ENCODE measurements around the gene SLC35E2B.

SLC35E2B gene

GRCh38 chr1:1630965-1631781, 61.4 kb downstream of the SLC35E2B start:
- Histone ChIP-seq H3K4me2 (ENCODE audit: low read length) (peak overlapping the region; percentile 58), H2AFZ (ENCODE audit: low read length) (no peak overlapping the region), H3K27ac (ENCODE audit: low read depth, low read length, poor library complexity, severe bottlenecking) (no peak overlapping the region), H3K36me3 (ENCODE audit: insufficient read depth, low read length) (no peaks in the 10 kb centered on the region), H3K4me3 (ENCODE audit: low read depth, low read length, poor library complexity, severe bottlenecking) (peak overlapping the region; percentile 64), H3K4me1 (ENCODE audit: insufficient read depth, low read length, severe bottlenecking) (peaks cover 29% of the 10 kb centered on the region), H3K9me3 (ENCODE audit: low read length) (no peaks in the 10 kb centered on the region), H3K9me2 (ENCODE audit: low read depth, low read length) (no peaks in the 10 kb centered on the region), H3K27me3 (ENCODE audit: insufficient read depth, low read length) (no peaks in the 10 kb centered on the region), H3F3A (ENCODE audit: insufficient read depth, low read length) (no peaks in the 10 kb centered on the region), H4K20me1 (ENCODE audit: insufficient read depth, low read length) (no peaks in the 10 kb centered on the region), H3K79me2 (ENCODE audit: insufficient read depth, low read length) (no peaks in the 10 kb centered on the region), H3K9ac (ENCODE audit: low read length) (no peak overlapping the region)
- TF ChIP-seq, protein P1, sequence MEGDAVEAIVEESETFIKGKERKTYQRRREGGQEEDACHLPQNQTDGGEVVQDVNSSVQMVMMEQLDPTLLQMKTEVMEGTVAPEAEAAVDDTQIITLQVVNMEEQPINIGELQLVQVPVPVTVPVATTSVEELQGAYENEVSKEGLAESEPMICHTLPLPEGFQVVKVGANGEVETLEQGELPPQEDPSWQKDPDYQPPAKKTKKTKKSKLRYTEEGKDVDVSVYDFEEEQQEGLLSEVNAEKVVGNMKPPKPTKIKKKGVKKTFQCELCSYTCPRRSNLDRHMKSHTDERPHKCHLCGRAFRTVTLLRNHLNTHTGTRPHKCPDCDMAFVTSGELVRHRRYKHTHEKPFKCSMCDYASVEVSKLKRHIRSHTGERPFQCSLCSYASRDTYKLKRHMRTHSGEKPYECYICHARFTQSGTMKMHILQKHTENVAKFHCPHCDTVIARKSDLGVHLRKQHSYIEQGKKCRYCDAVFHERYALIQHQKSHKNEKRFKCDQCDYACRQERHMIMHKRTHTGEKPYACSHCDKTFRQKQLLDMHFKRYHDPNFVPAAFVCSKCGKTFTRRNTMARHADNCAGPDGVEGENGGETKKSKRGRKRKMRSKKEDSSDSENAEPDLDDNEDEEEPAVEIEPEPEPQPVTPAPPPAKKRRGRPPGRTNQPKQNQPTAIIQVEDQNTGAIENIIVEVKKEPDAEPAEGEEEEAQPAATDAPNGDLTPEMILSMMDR (IDR thresholded peaks at IDR 0.05; ENCODE audit: low read length): no peak
- TF ChIP-seq EZH2 (IDR thresholded peaks at IDR 0.05; ENCODE audit: borderline replicate concordance, low read length): no peak

- H3K9ac ChIP-seq (ENCODE audit: low read length): peak overlapping the region; percentile 37
- no peaks in the 10 kb centered on the region for H3K79me2 ChIP-seq (ENCODE audit: insufficient read depth, low read length)
- H2AFZ ChIP-seq (ENCODE audit: low read length): no peak overlapping the region
- H3K27me3 ChIP-seq (ENCODE audit: insufficient read depth, low read length): no peaks in the 10 kb centered on the region
- no peaks in the 10 kb centered on the region for H3K9me3 ChIP-seq (ENCODE audit: low read length)
- no peak overlapping the region for H3K27ac ChIP-seq (ENCODE audit: low read depth, low read length, poor library complexity, severe bottlenecking)
- no peaks in the 10 kb centered on the region for H3K36me3 ChIP-seq (ENCODE audit: insufficient read depth, low read length)
- peak overlapping the region; percentile 64 for H3K4me3 ChIP-seq (ENCODE audit: low read depth, low read length, poor library complexity, severe bottlenecking)
- H3K4me2 ChIP-seq (ENCODE audit: low read length): peak overlapping the region; percentile 58
- H3F3A ChIP-seq (ENCODE audit: insufficient read depth, low read length): no peaks in the 10 kb centered on the region
- no peaks in the 10 kb centered on the region for H3K9me2 ChIP-seq (ENCODE audit: low read depth, low read length)
- no peaks in the 10 kb centered on the region for H4K20me1 ChIP-seq (ENCODE audit: insufficient read depth, low read length)
- H3K4me1 ChIP-seq (ENCODE audit: insufficient read depth, low read length, severe bottlenecking): peaks cover 29% of the 10 kb centered on the region
- TF ChIP-seq, protein P1 (IDR thresholded peaks at IDR 0.05; ENCODE audit: low read length): no peak
- TF ChIP-seq EZH2 (IDR thresholded peaks at IDR 0.05; ENCODE audit: borderline replicate concordance, low read length): no peak
Observed at GRCh38 chr1:1630191-1630964, 62.2 kb downstream of the SLC35E2B start.

GRCh38 chr1:1629430-1630190, 63.0 kb downstream of the SLC35E2B start:
- peak overlapping the region; percentile 45 for H3K9ac ChIP-seq (ENCODE audit: low read length)
- H3K4me2 ChIP-seq (ENCODE audit: low read length): peak overlapping the region; percentile 83
- H3K27me3 ChIP-seq (ENCODE audit: insufficient read depth, low read length): no peaks in the 10 kb centered on the region
- H3K9me3 ChIP-seq (ENCODE audit: low read length): no peaks in the 10 kb centered on the region
- H3K4me1 ChIP-seq (ENCODE audit: insufficient read depth, low read length, severe bottlenecking): peaks cover 29% of the 10 kb centered on the region
- no peaks in the 10 kb centered on the region for H3F3A ChIP-seq (ENCODE audit: insufficient read depth, low read length)
- no peak overlapping the region for H3K27ac ChIP-seq (ENCODE audit: low read depth, low read length, poor library complexity, severe bottlenecking)
- H3K9me2 ChIP-seq (ENCODE audit: low read depth, low read length): no peaks in the 10 kb centered on the region
- peak overlapping the region; percentile 64 for H3K4me3 ChIP-seq (ENCODE audit: low read depth, low read length, poor library complexity, severe bottlenecking)
- no peaks in the 10 kb centered on the region for H4K20me1 ChIP-seq (ENCODE audit: insufficient read depth, low read length)
- no peak overlapping the region for H2AFZ ChIP-seq (ENCODE audit: low read length)
- no peaks in the 10 kb centered on the region for H3K36me3 ChIP-seq (ENCODE audit: insufficient read depth, low read length)
- no peaks in the 10 kb centered on the region for H3K79me2 ChIP-seq (ENCODE audit: insufficient read depth, low read length)
- TF ChIP-seq, protein P1 (IDR thresholded peaks at IDR 0.05; ENCODE audit: low read length): no peak
- no peak for TF ChIP-seq EZH2 (IDR thresholded peaks at IDR 0.05; ENCODE audit: borderline replicate concordance, low read length)
